MM.1S (cell line): Measurements from ENCODE around the gene CEP70.

Source experiments
- EZH2 ChIP-seq: fragments of 300-600 bp; sonication (generic); optimal IDR thresholded peaks from 2 replicates; pipeline ENCODE3; 2017; ENCODE audit warnings: low read depth, mild to moderate bottlenecking, antibody characterized with exemption, low read length, mixed read lengths
- TF ChIP-seq, protein P1 (sequence below): fragments of 300-600 bp; sonication (generic); IDR thresholded peaks from 2 replicates; pipeline ENCODE4 v1.5.1; 2016; ENCODE audit warnings: antibody characterized with exemption, low read length, mixed read lengths

- TF ChIP-seq, protein P1, sequence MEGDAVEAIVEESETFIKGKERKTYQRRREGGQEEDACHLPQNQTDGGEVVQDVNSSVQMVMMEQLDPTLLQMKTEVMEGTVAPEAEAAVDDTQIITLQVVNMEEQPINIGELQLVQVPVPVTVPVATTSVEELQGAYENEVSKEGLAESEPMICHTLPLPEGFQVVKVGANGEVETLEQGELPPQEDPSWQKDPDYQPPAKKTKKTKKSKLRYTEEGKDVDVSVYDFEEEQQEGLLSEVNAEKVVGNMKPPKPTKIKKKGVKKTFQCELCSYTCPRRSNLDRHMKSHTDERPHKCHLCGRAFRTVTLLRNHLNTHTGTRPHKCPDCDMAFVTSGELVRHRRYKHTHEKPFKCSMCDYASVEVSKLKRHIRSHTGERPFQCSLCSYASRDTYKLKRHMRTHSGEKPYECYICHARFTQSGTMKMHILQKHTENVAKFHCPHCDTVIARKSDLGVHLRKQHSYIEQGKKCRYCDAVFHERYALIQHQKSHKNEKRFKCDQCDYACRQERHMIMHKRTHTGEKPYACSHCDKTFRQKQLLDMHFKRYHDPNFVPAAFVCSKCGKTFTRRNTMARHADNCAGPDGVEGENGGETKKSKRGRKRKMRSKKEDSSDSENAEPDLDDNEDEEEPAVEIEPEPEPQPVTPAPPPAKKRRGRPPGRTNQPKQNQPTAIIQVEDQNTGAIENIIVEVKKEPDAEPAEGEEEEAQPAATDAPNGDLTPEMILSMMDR, result no peak
- TF ChIP-seq EZH2, result no peak
Observed at GRCh38 chr3:138588445-138588844, 5.6 kb downstream of the CEP70 start.
